ENCODE measurements around the gene SRGAP2. TPM values are rescaled to one million over a fixed set of nuclear protein-coding genes. Genes with fewer than 3 reads are reported as not detected.
"Not testable (repeated sequence)": the region's sequence is repeated elsewhere in the genome, so short reads cannot be mapped to it uniquely, and the experiment has no call there.

Gene SRGAP2
- total RNA-seq (2014; rRNA removed; shearing (Covaris generic)), result 26.0 and 36.4 TPM in 2 replicates

DNA sequence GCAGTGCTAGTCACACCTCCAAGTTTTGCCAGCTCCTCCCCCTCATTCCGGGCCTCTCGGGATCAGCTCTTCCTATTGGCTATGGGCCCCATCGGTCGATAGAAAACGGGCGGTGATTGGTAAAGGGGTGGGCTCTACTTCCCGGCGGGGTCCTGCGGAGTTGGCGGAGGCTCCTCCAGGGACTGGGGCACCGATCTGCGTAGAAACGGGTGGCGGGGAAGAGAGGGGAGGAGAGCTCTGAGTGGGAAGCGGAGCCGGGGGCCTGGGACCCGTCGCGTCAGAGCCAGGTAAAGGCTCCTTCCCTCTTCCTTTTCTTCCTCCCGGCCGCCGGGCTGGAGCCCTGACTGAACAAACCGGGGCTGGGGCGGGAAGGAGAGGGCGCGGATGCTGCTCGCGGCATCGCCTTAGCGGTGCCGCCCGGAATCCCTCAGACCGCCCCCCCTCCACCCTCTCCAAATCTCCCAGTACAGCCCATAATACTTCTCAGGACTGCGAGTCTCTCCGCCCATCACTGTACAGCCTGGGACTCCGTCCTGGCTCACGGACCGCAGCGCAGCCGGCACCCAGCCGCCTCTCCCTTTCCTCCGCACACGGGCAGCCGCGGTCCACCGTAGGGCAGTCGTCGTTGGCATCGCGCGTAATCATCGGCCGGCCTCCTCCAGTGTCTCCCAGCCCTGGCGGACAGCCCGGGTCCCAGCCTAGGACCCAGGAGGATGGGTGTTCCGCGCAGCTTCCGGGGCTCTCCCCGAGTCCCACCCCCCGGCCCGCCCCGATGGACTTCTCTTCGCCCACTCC lies at the start of gene SRGAP2:
Gene SRGAP2 (plus strand): TSS at position 178 of the 795 bp plus-strand sequence. CDS start 2,430 bp downstream, outside the sequence.
- DNase-seq (ENCODE audit: low read depth in 1 of 2, low spot score in 2 of 2), result peak; percentile 76 to 82
- not testable (repeated sequence) for H3K4me3 ChIP-seq; H3K36me3 ChIP-seq; H3K27ac ChIP-seq; H3K9me3 ChIP-seq (replicated peaks); H3K4me1 ChIP-seq (replicated peaks); H3K27me3 ChIP-seq (replicated peaks)

DNA sequence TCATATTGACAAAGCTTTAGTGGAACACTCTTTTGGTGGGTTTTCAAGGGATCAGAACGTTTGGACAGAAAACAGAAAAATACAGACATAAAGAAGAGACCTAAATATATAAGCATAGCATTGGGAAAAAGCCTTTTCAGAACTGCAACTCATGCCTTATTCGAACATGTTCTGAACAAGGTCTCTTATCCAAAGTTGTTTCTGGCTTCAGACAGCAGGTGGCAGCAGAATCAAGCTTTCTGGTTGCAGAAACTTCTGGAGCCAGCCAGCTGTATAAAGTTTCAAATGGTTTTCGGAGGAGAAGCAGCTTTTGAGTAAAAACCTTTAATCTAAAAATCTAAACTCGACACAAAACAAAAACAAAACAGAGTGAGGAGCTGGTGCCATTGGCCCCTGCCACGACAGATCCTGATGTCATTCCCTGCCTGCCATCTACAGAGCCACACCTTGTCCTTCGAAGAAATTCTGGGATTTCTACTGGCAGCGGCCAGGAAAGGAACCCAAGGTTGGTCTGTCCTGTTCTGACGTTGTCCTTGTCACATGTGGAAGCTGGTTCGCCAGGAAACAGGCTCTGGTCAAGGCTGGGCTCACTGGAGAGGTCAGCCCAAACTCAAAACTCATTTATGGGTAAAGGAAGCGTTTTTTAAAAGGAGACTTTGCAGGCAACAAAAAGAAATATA lies 35.9 kb upstream of the SRGAP2 start:
- not testable (repeated sequence) for H3K9me3 ChIP-seq (replicated peaks); H3K36me3 ChIP-seq; H3K4me3 ChIP-seq; H3K27me3 ChIP-seq (replicated peaks); H3K4me1 ChIP-seq (replicated peaks); H3K27ac ChIP-seq; DNase-seq (ENCODE audit: low read depth in 1 of 2, low spot score in 2 of 2)

DNA sequence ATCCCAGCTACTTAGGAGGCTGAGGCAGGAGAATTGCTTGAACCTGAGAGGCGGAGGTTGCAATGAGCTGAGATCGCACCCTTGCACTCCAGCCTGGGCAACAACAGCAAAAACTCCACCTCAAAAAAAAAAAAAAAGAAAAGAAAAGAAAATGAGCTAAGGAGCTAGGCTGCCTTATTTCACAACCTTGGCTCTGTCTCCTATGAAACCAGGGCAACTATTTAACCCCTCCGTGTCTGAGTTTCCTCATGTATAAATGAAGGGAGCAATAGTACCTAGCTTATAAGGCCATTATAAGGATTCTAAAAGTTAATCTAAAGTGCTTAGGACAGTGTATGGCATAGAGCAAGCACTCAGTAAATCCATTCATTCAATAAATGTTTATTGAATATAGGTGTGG lies 33.5 kb upstream of the SRGAP2 start:
- not testable (repeated sequence) for H3K36me3 ChIP-seq; DNase-seq (ENCODE audit: low read depth in 1 of 2, low spot score in 2 of 2); H3K4me3 ChIP-seq; H3K27me3 ChIP-seq (replicated peaks); H3K27ac ChIP-seq; H3K9me3 ChIP-seq (replicated peaks); H3K4me1 ChIP-seq (replicated peaks)

DNA sequence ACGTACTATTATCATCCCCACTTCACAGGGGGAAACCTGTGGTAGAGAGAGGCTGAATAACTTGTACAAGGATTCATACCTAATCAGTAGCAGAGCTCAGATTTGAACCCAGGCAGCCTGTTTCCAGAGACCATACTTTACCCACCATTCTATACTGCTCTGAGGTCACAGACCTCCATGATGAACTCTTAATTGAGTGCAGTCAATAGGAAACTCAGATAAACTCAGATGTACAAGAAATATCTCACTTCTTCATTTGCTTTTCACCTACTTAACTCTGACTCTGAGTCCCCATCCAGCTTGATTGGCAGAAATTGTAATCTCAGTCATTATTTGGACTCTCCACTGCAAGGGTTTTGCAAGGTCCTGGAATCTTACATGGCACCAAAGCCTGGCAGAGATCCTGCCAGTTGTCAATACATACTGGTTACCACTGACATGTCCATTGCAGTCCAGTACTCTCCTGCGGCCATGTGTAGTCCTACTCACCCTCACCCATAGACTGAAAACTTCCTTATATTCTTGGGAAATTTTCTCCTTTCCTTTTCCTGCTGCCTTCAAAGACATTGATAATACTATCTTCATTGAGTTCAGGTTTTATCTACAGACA lies 30.1 kb upstream of the SRGAP2 start:
- not testable (repeated sequence) for H3K4me1 ChIP-seq (replicated peaks); H3K4me3 ChIP-seq; DNase-seq (ENCODE audit: low read depth in 1 of 2, low spot score in 2 of 2); H3K27ac ChIP-seq; H3K27me3 ChIP-seq (replicated peaks); H3K9me3 ChIP-seq (replicated peaks); H3K36me3 ChIP-seq

DNA sequence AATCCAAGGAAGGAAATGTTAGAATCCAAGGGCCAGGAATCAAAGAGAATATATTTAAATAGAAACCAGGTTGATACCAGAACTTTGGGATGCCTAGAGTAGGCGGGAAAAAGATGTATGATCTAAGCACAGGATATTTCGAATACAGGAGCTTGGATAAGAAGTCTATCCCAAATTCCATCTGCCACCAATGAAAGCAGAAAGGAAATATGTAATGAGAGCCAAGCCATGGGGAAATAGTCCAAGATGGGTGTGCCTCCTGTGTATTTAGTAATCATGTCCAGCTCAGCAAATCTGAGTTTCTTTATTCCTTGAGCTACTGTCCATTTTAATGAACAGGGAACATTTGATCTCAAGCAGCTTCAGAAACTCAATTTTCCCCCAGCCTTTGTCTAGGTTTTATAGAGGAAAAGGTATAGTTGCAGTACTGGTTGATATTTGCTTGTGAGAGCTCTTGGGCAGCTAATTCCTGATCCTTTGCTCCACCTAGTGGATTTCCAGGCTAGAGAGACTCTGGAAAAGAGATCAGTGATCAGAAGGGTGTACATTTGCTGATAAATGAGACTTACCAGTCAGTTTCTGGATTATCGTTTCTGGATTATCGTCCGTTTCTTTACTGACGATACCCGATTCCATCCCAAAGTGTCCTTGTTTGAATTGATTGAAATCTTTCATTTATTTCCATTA lies 29.0 kb upstream of the SRGAP2 start:
- not testable (repeated sequence) for H3K27ac ChIP-seq; H3K4me3 ChIP-seq; H3K4me1 ChIP-seq (replicated peaks); H3K27me3 ChIP-seq (replicated peaks); H3K9me3 ChIP-seq (replicated peaks); DNase-seq (ENCODE audit: low read depth in 1 of 2, low spot score in 2 of 2); H3K36me3 ChIP-seq

DNA sequence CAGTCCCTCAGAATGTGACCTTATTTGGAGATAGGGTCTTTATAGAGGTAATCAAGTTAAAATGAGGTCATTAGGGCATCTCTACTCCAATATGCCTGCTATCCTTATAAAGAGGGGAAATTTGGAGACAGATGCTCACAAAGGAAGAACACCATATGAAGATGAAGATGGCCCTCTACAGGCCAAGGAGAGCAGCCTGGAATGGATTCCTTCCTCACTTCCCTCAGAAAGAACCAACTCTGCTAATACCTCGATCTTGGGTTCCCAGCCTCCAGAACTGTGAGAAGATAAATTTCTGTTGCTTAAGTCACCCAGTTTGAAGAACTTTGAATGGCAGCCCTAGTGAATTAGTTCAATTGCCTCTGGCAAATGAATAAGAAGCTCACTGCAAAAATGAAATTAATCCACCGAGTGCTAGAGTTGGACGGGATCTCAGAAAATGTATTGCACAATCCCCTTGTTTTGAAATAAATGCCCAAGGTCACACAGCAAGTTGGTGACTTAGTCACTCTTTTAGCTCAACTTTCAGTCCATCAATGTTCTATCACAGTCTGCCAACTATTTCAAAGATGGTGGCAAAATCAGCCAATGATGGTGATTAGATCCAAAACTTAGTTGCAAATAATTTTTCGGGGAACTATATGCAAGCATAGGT lies 27.8 kb upstream of the SRGAP2 start:
- H3K27ac ChIP-seq; H3K4me3 ChIP-seq; H3K27me3 ChIP-seq (replicated peaks); H3K9me3 ChIP-seq (replicated peaks); H3K36me3 ChIP-seq; H3K4me1 ChIP-seq (replicated peaks); DNase-seq (ENCODE audit: low read depth in 1 of 2, low spot score in 2 of 2): not testable (repeated sequence)

DNA sequence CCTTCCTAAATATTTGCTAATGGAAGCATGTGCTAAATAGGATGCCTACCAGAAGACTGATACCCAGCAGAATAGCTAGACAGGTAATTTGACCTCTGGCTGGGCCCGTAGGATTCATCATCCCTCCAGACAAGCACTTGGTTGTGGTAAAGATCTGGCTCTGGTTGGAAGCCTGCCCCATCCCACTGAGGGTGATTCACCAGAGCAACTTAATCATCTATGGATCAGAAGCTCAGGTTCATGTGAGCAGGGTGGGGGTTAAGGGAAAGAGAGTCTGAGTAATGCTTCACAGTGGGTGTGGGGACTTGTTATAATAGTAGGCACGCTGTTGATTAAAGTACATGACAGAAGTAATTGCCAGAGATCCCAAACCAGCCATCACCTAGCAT lies 27.2 kb upstream of the SRGAP2 start:
- not testable (repeated sequence) for H3K9me3 ChIP-seq (replicated peaks); H3K4me1 ChIP-seq (replicated peaks); H3K27ac ChIP-seq; H3K27me3 ChIP-seq (replicated peaks); H3K4me3 ChIP-seq; H3K36me3 ChIP-seq
- peak in 1 of 2 experiments; percentile 40 for DNase-seq (ENCODE audit: low read depth in 1 of 2, low spot score in 2 of 2)

DNA sequence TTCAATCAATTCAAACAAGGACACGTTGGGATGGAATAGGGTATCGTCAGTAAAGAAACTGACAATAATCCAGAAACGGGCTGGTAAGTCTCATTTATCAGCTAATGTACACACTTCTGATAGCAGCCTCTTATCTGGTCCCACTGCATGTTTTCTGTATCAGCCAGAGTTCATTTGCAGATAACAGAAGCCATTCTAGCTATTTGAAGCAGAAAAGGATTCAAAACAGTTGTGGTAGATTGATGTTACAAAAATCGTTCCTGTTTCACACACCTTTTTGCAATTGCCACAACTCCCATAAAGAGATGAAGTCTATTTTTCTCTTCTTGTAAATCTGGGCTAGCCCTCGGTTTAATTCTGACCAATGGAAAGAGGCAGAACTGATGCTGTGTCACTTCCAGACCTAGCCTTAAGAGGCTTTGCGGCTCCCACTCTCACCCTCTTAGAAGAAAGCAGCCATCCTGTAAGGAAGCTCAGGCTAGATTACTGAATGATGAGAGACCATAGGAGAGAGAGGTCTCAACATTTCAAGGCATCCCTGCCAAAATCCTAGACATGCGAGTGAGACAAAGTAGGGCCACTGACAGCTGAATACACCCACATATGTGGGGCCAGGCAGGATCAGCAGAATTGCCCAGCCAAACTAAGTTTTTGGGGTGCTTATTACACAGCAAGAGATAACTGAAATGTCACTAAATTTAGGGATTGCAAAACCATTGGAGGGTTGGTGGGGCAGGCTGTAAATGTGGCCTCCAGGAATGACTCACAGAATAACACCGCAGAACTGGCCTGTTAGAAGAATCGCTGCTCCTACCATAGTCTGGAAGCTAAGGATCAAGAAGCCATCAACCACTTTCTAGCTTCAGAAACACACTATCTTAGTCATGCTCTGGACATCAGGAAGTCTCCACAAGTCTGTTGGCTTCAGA lies 25.0 kb upstream of the SRGAP2 start:
- not testable (repeated sequence) for H3K4me1 ChIP-seq (replicated peaks); H3K36me3 ChIP-seq; H3K4me3 ChIP-seq; H3K27ac ChIP-seq; H3K9me3 ChIP-seq (replicated peaks); H3K27me3 ChIP-seq (replicated peaks); DNase-seq (ENCODE audit: low read depth in 1 of 2, low spot score in 2 of 2)

DNA sequence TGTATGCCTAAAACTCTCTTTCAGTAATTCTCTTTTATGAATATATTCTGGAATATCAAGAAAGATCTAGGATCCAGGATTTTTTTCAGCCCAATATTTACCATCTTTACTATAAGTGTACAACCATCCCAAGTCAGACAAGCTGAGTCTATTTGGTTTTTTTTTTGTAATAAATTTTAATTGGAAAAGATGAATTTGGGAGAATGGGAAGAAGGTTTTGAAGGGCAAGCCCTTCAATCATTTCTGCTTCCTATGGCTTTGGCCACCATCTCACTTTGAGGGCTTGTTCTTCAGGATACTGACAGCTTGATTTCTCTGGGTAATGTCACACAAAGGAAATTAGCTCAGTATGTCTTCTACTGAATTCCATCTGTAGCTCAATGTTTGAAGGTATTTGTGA lies 23.7 kb upstream of the SRGAP2 start:
- H3K27ac ChIP-seq; DNase-seq (ENCODE audit: low read depth in 1 of 2, low spot score in 2 of 2); H3K27me3 ChIP-seq (replicated peaks); H3K36me3 ChIP-seq; H3K4me3 ChIP-seq; H3K9me3 ChIP-seq (replicated peaks); H3K4me1 ChIP-seq (replicated peaks): not testable (repeated sequence)

DNA sequence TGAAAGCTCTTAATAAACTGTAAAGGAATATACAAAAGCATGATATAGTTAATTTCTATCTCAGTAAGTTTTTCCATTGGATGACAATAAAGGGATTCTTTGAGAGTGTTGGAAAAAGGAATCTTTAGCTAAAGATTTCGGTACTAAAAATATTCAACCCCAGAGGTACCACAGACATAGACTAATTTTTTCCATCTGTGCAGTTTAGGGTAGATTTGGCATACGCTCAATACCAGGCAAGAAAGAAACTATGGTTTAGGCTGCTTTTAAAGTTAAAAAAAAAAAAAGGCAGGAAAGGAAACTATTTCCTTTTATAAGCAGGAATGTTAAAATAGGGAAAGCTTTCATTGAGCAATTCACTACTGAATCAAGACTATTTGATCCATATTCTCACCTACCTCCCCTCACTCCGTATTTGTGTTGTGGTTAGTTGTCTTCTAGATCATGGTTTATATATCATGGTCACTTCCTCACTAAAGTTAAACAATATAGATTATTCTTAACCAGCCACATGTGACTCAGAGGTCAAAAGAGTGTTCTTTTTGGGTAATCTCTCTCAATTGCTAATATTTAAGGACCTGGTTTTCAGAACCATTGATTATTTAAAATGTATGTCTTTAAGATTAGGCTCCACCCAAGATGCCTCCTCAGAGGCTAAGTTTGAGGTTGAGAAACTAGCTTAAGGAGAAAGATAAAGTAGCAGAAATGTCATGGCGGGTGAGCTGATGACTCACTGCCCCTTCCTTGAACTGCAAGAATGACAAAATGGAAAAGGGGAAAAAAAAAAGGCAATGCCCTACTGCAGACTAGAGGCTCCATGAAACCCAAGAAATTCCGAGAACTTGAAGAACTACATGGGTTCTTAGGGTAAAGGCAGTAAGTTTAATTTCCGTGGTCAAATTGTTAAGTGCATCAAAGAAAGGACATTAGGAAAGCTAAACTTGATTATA lies 20.7 kb upstream of the SRGAP2 start:
- peak in 1 of 2 experiments; percentile 24 for DNase-seq (ENCODE audit: low read depth in 1 of 2, low spot score in 2 of 2)
- not testable (repeated sequence) for H3K4me1 ChIP-seq (replicated peaks); H3K4me3 ChIP-seq; H3K27me3 ChIP-seq (replicated peaks); H3K36me3 ChIP-seq; H3K27ac ChIP-seq; H3K9me3 ChIP-seq (replicated peaks)

DNA sequence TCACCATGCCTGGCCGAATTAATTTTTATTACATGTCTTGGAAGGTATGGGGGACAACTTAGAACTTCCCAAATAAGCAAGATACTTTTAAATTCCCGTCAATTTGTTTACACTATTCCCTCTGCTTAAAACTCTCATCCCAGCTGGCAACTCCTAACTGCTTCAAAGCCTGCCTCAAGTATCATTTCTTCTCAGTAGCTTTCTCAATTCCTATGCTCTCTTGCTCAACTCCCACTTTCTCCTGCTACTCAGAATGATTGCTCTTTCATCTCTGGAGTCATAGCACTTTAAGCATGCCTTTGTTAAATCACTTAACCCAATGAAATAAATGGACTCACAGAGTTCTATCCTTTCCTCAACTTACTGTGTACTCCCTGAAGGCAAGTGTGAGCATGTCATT lies 19.6 kb upstream of the SRGAP2 start:
- not testable (repeated sequence) for H3K4me3 ChIP-seq; H3K27ac ChIP-seq; H3K36me3 ChIP-seq; H3K4me1 ChIP-seq (replicated peaks); H3K27me3 ChIP-seq (replicated peaks); DNase-seq (ENCODE audit: low read depth in 1 of 2, low spot score in 2 of 2); H3K9me3 ChIP-seq (replicated peaks)

DNA sequence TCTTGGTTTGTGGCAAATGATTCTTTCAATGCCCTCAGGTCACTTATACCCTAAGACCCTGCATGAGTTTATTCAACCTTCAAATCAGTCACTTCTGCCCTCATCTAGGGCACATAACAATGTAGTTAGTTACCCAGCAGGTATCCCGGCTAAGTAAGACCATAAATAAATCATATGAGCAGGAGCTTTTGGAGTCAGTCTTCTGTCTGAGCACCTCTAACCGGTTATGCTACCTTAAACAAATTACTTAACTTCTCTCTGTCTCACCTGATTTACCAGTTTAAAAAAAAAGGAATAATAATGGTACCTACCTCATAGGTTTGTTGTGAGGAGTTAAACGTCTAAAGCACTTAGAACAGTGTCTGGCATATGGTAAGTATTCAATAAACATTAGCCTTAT lies 17.6 kb upstream of the SRGAP2 start:
- H3K27ac ChIP-seq; H3K36me3 ChIP-seq; H3K4me3 ChIP-seq; H3K27me3 ChIP-seq (replicated peaks); DNase-seq (ENCODE audit: low read depth in 1 of 2, low spot score in 2 of 2); H3K4me1 ChIP-seq (replicated peaks); H3K9me3 ChIP-seq (replicated peaks): not testable (repeated sequence)

Measured in SJSA1 (cell line).